DND-41 (cell line): ENCODE data around the gene JAKMIP2.

Experiments used
- ATAC-seq: fragments of 200-7000 bp; cut with Tn5 transposase; 3 replicates; pipeline ENCODE4 v1.9.1; 2021; ENCODE audit warnings: low read depth; ENCODE audit not compliant: insufficient read depth
- DNase-seq: peaks from one replicate; pipeline ENCODE4 v3.0.0-alpha.2; 2020
- H2AFZ ChIP-seq: 2 replicates; pipeline ENCODE4 v1.6.0; 2012; ENCODE audit warnings: low read depth, low read length
- H3K27ac ChIP-seq: 2 replicates; pipeline ENCODE4 v1.5.1; 2012; ENCODE audit warnings: low read length, inconsistent platforms
- H3K27me3 ChIP-seq: fragments of 200-600 bp; sonication (generic); 2 replicates; pipeline ENCODE4 v1.6.0; 2012; ENCODE audit warnings: low read length, mild to moderate bottlenecking, inconsistent platforms; ENCODE audit not compliant: insufficient read depth, poor library complexity
- H3K36me3 ChIP-seq: 2 replicates; pipeline ENCODE4 v1.5.1; 2012; ENCODE audit warnings: low read length, inconsistent platforms; ENCODE audit not compliant: insufficient read depth
- H3K4me1 ChIP-seq: 2 replicates; pipeline ENCODE4 v1.5.1; 2012; ENCODE audit warnings: mild to moderate bottlenecking, low read length; ENCODE audit not compliant: insufficient read depth
- H3K4me2 ChIP-seq: 2 replicates; pipeline ENCODE4 v1.6.0; 2012; ENCODE audit warnings: mild to moderate bottlenecking, moderate library complexity, low read length, inconsistent platforms; ENCODE audit not compliant: insufficient read depth
- H3K4me3 ChIP-seq, 2 experiments: fragments of 200-600 bp in 1 of 2; shearing (Covaris generic) in 1 of 2; 2 replicates each; pipeline ENCODE4 v1.5.1; 2012 to 2016; ENCODE audit warnings: inconsistent platforms in 2 of 2, low read length in 2 of 2, mild to moderate bottlenecking in 2 of 2, low read depth in 1 of 2, moderate library complexity in 1 of 2
- H3K79me2 ChIP-seq: 2 replicates; pipeline ENCODE4 v1.6.0; 2012; ENCODE audit warnings: low read length, inconsistent platforms; ENCODE audit not compliant: insufficient read depth
- H3K9ac ChIP-seq: 2 replicates; pipeline ENCODE4 v1.6.0; 2012; ENCODE audit warnings: low read depth, mild to moderate bottlenecking, inconsistent platforms, low read length, moderate library complexity
- H3K9me3 ChIP-seq: 2 replicates; pipeline ENCODE4 v1.5.1; 2012; ENCODE audit warnings: low read length, moderate library complexity, mild to moderate bottlenecking, inconsistent platforms; ENCODE audit not compliant: insufficient read depth, severe bottlenecking
- H4K20me1 ChIP-seq: 2 replicates; pipeline ENCODE4 v1.6.0; 2012; ENCODE audit warnings: low read length; ENCODE audit not compliant: insufficient read depth
- EZH2 ChIP-seq: IDR thresholded peaks from 3 replicates; pipeline ENCODE4 v1.6.1; 2012; ENCODE audit warnings: borderline replicate concordance, low read depth, mild to moderate bottlenecking, moderate library complexity, low read length, inconsistent platforms; ENCODE audit not compliant: severe bottlenecking
- TF ChIP-seq, protein P1 (sequence below): IDR thresholded peaks from 2 replicates; pipeline ENCODE4 v1.5.1; 2012; ENCODE audit warnings: borderline replicate concordance, low read length, moderate library complexity, mild to moderate bottlenecking; ENCODE audit not compliant: poor library complexity, severe bottlenecking; ENCODE audit errors: extremely low read depth

The JAKMIP2 gene

GRCh38 chr5:147644460-147644859, 138.1 kb downstream of the JAKMIP2 start:
- DNase-seq: no peak
- no peaks in the 10 kb centered on the region for H3K79me2 ChIP-seq
- no peak overlapping the region for H3K9ac ChIP-seq
- H3K4me1 ChIP-seq: no peaks in the 10 kb centered on the region
- no peaks in the 10 kb centered on the region for H3K36me3 ChIP-seq
- ATAC-seq: no peak
- H3K27ac ChIP-seq: no peak overlapping the region
- no peaks in the 10 kb centered on the region for H4K20me1 ChIP-seq
- TF ChIP-seq, protein P1, sequence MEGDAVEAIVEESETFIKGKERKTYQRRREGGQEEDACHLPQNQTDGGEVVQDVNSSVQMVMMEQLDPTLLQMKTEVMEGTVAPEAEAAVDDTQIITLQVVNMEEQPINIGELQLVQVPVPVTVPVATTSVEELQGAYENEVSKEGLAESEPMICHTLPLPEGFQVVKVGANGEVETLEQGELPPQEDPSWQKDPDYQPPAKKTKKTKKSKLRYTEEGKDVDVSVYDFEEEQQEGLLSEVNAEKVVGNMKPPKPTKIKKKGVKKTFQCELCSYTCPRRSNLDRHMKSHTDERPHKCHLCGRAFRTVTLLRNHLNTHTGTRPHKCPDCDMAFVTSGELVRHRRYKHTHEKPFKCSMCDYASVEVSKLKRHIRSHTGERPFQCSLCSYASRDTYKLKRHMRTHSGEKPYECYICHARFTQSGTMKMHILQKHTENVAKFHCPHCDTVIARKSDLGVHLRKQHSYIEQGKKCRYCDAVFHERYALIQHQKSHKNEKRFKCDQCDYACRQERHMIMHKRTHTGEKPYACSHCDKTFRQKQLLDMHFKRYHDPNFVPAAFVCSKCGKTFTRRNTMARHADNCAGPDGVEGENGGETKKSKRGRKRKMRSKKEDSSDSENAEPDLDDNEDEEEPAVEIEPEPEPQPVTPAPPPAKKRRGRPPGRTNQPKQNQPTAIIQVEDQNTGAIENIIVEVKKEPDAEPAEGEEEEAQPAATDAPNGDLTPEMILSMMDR: no peak
- TF ChIP-seq EZH2: no peak
- H3K27me3 ChIP-seq: peaks cover 4% of the 10 kb centered on the region
- H3K9me3 ChIP-seq: no peaks in the 10 kb centered on the region
- H3K4me3 ChIP-seq: no peak overlapping the region
- no peak overlapping the region for H2AFZ ChIP-seq
- no peak overlapping the region for H3K4me2 ChIP-seq

DNA sequence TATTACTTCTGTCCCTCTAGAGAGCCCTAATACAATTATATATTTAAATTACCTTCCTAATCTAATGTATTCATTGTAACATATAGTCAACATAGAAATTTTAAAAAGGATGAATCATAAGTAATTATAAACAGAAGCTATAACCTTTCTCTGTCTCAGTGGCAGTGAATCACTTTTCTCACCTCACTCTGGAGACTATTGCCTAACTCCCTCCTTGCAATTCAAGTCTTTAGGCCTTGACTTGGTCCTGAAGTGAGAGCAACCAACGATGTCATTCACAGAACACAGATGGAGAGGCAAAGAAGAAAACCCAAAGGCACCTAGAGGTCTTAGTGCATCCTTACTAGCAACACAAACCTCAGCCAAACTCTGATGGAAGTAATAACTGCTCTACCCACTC, 139.4 kb downstream of the JAKMIP2 start:
- H3K4me1 ChIP-seq: no peaks in the 10 kb centered on the region
- H3K9me3 ChIP-seq: no peaks in the 10 kb centered on the region
- H3K4me2 ChIP-seq: no peak overlapping the region
- no peaks in the 10 kb centered on the region for H3K36me3 ChIP-seq
- no peak overlapping the region for H3K27ac ChIP-seq
- no peak overlapping the region for H2AFZ ChIP-seq
- DNase-seq (no peak), ATAC-seq (no peak)
- peaks cover 7% of the 10 kb centered on the region for H3K27me3 ChIP-seq
- no peaks in the 10 kb centered on the region for H4K20me1 ChIP-seq
- no peaks in the 10 kb centered on the region for H3K79me2 ChIP-seq
- no peak overlapping the region for H3K4me3 ChIP-seq
- TF ChIP-seq, protein P1: no peak
- no peak for TF ChIP-seq EZH2
- H3K9ac ChIP-seq: no peak overlapping the region

GRCh38 chr5:147642666-147643065, 139.9 kb downstream of the JAKMIP2 start:
- H3K27ac ChIP-seq: no peak overlapping the region
- TF ChIP-seq, protein P1: no peak
- no peak for TF ChIP-seq EZH2
- H2AFZ ChIP-seq: no peak overlapping the region
- no peak for DNase-seq
- H3K4me2 ChIP-seq: no peak overlapping the region
- no peaks in the 10 kb centered on the region for H3K4me1 ChIP-seq
- no peaks in the 10 kb centered on the region for H3K36me3 ChIP-seq
- H3K9me3 ChIP-seq: no peaks in the 10 kb centered on the region
- no peaks in the 10 kb centered on the region for H4K20me1 ChIP-seq
- no peak overlapping the region for H3K4me3 ChIP-seq
- ATAC-seq: no peak
- peaks cover 7% of the 10 kb centered on the region for H3K27me3 ChIP-seq
- no peak overlapping the region for H3K9ac ChIP-seq
- no peaks in the 10 kb centered on the region for H3K79me2 ChIP-seq

- H3K9me3 ChIP-seq: no peaks in the 10 kb centered on the region
- no peaks in the 10 kb centered on the region for H3K4me1 ChIP-seq
- no peak overlapping the region for H3K27ac ChIP-seq
- DNase-seq (no peak), ATAC-seq (no peak)
- H3K27me3 ChIP-seq: peaks cover 7% of the 10 kb centered on the region
- no peaks in the 10 kb centered on the region for H3K79me2 ChIP-seq
- no peak overlapping the region for H3K9ac ChIP-seq
- no peak overlapping the region for H2AFZ ChIP-seq
- TF ChIP-seq, protein P1: no peak
- no peak for TF ChIP-seq EZH2
- H4K20me1 ChIP-seq: no peaks in the 10 kb centered on the region
- no peak overlapping the region for H3K4me2 ChIP-seq
- H3K36me3 ChIP-seq: no peaks in the 10 kb centered on the region
- no peak overlapping the region for H3K4me3 ChIP-seq
Observed at GRCh38 chr5:147639321-147639720, 143.2 kb downstream of the JAKMIP2 start.
